ENCODE data around the gene FGF6. TPM values are rescaled to one million over a fixed set of nuclear protein-coding genes. Genes with fewer than 3 reads are reported as not detected.

The FGF6 gene
- polyA plus RNA-seq (2013, experiment 1 of 4): not detected
- not detected for polyA plus RNA-seq (2013, experiment 2 of 4)
- not detected for polyA plus RNA-seq (2013, experiment 3 of 4)
- polyA plus RNA-seq (2013, experiment 4 of 4): not detected

- H3K36me3 ChIP-seq (ENCODE audit: control insufficient read depth, insufficient read depth, low read length): no peaks in the 10 kb centered on the region
- H3K4me1 ChIP-seq (ENCODE audit: control insufficient read depth, insufficient read depth, low read length): peaks cover 52% of the 10 kb centered on the region
- H3K27me3 ChIP-seq (ENCODE audit: control insufficient read depth, insufficient read depth, low read length, poor library complexity, severe bottlenecking): no peaks in the 10 kb centered on the region
- H3K4me3 ChIP-seq (ENCODE audit: insufficient read depth, low read depth, low read length): no peak within 1 kb of the TSS
- no peak within 1 kb of the TSS for H3K27ac ChIP-seq (ENCODE audit: insufficient read depth, low read depth, low read length, poor library complexity, severe bottlenecking)
- WGBS, 2 experiments: 90 to 92% methylated on average over 42 of the region's 42 CpGs
- H3K9me3 ChIP-seq (ENCODE audit: control insufficient read depth, low read length): no peaks in the 10 kb centered on the region
These were observed at the start of gene FGF6 for GRCh38 chr12:4445156-4446101. FGF6 (minus strand) TSS chr12:4445815; CDS start chr12:4445570, 245 bp downstream.

GRCh38 chr12:4490973-4491372 is 45.4 kb upstream of the FGF6 start:
- peaks cover 7% of the 10 kb centered on the region for H3K36me3 ChIP-seq (ENCODE audit: control insufficient read depth, insufficient read depth, low read length)
- H3K27ac ChIP-seq (ENCODE audit: insufficient read depth, low read depth, low read length, poor library complexity, severe bottlenecking): no peak overlapping the region
- H3K4me3 ChIP-seq (ENCODE audit: insufficient read depth, low read depth, low read length): no peak overlapping the region
- no CpG with 5 or more reads among the region's 1 CpG for WGBS, 2 experiments
- H3K4me1 ChIP-seq (ENCODE audit: control insufficient read depth, insufficient read depth, low read length): no peaks in the 10 kb centered on the region
- H3K9me3 ChIP-seq (ENCODE audit: control insufficient read depth, low read length): no peaks in the 10 kb centered on the region
- no peaks in the 10 kb centered on the region for H3K27me3 ChIP-seq (ENCODE audit: control insufficient read depth, insufficient read depth, low read length, poor library complexity, severe bottlenecking)

- Histone ChIP-seq H3K27me3 (ENCODE audit: control insufficient read depth, insufficient read depth, low read length, poor library complexity, severe bottlenecking) (no peaks in the 10 kb centered on the region), H3K9me3 (ENCODE audit: control insufficient read depth, low read length) (no peaks in the 10 kb centered on the region), H3K27ac (ENCODE audit: insufficient read depth, low read depth, low read length, poor library complexity, severe bottlenecking) (no peak overlapping the region), H3K4me1 (ENCODE audit: control insufficient read depth, insufficient read depth, low read length) (no peaks in the 10 kb centered on the region), H3K36me3 (ENCODE audit: control insufficient read depth, insufficient read depth, low read length) (peaks cover 7% of the 10 kb centered on the region), H3K4me3 (ENCODE audit: insufficient read depth, low read depth, low read length) (no peak overlapping the region)
- 80 to 100% methylated on average over 1 of the region's 2 CpGs for WGBS, 2 experiments
These were observed 43.9 kb upstream of the FGF6 start for GRCh38 chr12:4489556-4489955.

GRCh38 chr12:4486980-4487379 is 41.4 kb upstream of the FGF6 start:
- Histone ChIP-seq H3K4me1 (ENCODE audit: control insufficient read depth, insufficient read depth, low read length) (no peaks in the 10 kb centered on the region), H3K27me3 (ENCODE audit: control insufficient read depth, insufficient read depth, low read length, poor library complexity, severe bottlenecking) (no peaks in the 10 kb centered on the region), H3K27ac (ENCODE audit: insufficient read depth, low read depth, low read length, poor library complexity, severe bottlenecking) (no peak overlapping the region), H3K4me3 (ENCODE audit: insufficient read depth, low read depth, low read length) (no peak overlapping the region), H3K36me3 (ENCODE audit: control insufficient read depth, insufficient read depth, low read length) (peaks cover 7% of the 10 kb centered on the region), H3K9me3 (ENCODE audit: control insufficient read depth, low read length) (no peaks in the 10 kb centered on the region)
- 7 to 26% methylated on average over 2 of the region's 2 CpGs for WGBS, 2 experiments

- H3K27ac ChIP-seq (ENCODE audit: insufficient read depth, low read depth, low read length, poor library complexity, severe bottlenecking): no peak overlapping the region
- H3K9me3 ChIP-seq (ENCODE audit: control insufficient read depth, low read length): no peaks in the 10 kb centered on the region
- no peaks in the 10 kb centered on the region for H3K27me3 ChIP-seq (ENCODE audit: control insufficient read depth, insufficient read depth, low read length, poor library complexity, severe bottlenecking)
- H3K4me1 ChIP-seq (ENCODE audit: control insufficient read depth, insufficient read depth, low read length): no peaks in the 10 kb centered on the region
- no peak overlapping the region for H3K4me3 ChIP-seq (ENCODE audit: insufficient read depth, low read depth, low read length)
- 73 to 77% methylated on average over 4 of the region's 4 CpGs for WGBS, 2 experiments
- peaks cover 7% of the 10 kb centered on the region for H3K36me3 ChIP-seq (ENCODE audit: control insufficient read depth, insufficient read depth, low read length)
These were observed 40.6 kb upstream of the FGF6 start for GRCh38 chr12:4486049-4486699.

GRCh38 chr12:4483885-4484823 is 38.5 kb upstream of the FGF6 start:
- H3K9me3 ChIP-seq (ENCODE audit: control insufficient read depth, low read length): no peaks in the 10 kb centered on the region
- no peak overlapping the region for H3K27ac ChIP-seq (ENCODE audit: insufficient read depth, low read depth, low read length, poor library complexity, severe bottlenecking)
- H3K27me3 ChIP-seq (ENCODE audit: control insufficient read depth, insufficient read depth, low read length, poor library complexity, severe bottlenecking): no peaks in the 10 kb centered on the region
- no peak overlapping the region for H3K4me3 ChIP-seq (ENCODE audit: insufficient read depth, low read depth, low read length)
- peaks cover 7% of the 10 kb centered on the region for H3K36me3 ChIP-seq (ENCODE audit: control insufficient read depth, insufficient read depth, low read length)
- WGBS, 2 experiments: 94 to 99% methylated on average over 4 of the region's 4 CpGs
- H3K4me1 ChIP-seq (ENCODE audit: control insufficient read depth, insufficient read depth, low read length): no peaks in the 10 kb centered on the region

- no peak overlapping the region for H3K27ac ChIP-seq (ENCODE audit: insufficient read depth, low read depth, low read length, poor library complexity, severe bottlenecking)
- H3K4me3 ChIP-seq (ENCODE audit: insufficient read depth, low read depth, low read length): no peak overlapping the region
- H3K4me1 ChIP-seq (ENCODE audit: control insufficient read depth, insufficient read depth, low read length): no peaks in the 10 kb centered on the region
- no peaks in the 10 kb centered on the region for H3K27me3 ChIP-seq (ENCODE audit: control insufficient read depth, insufficient read depth, low read length, poor library complexity, severe bottlenecking)
- no peaks in the 10 kb centered on the region for H3K9me3 ChIP-seq (ENCODE audit: control insufficient read depth, low read length)
- 87 to 91% methylated on average over 7 of the region's 7 CpGs for WGBS, 2 experiments
- H3K36me3 ChIP-seq (ENCODE audit: control insufficient read depth, insufficient read depth, low read length): no peaks in the 10 kb centered on the region
These were observed 37.3 kb upstream of the FGF6 start for GRCh38 chr12:4482936-4483335.

- no peak overlapping the region for H3K4me3 ChIP-seq (ENCODE audit: insufficient read depth, low read depth, low read length)
- no peaks in the 10 kb centered on the region for H3K36me3 ChIP-seq (ENCODE audit: control insufficient read depth, insufficient read depth, low read length)
- no peaks in the 10 kb centered on the region for H3K27me3 ChIP-seq (ENCODE audit: control insufficient read depth, insufficient read depth, low read length, poor library complexity, severe bottlenecking)
- H3K27ac ChIP-seq (ENCODE audit: insufficient read depth, low read depth, low read length, poor library complexity, severe bottlenecking): no peak overlapping the region
- H3K4me1 ChIP-seq (ENCODE audit: control insufficient read depth, insufficient read depth, low read length): no peaks in the 10 kb centered on the region
- H3K9me3 ChIP-seq (ENCODE audit: control insufficient read depth, low read length): no peaks in the 10 kb centered on the region
- 96 to 97% methylated on average over 3 of the region's 3 CpGs for WGBS, 2 experiments
These were observed 33.3 kb upstream of the FGF6 start for GRCh38 chr12:4478933-4479332.

GRCh38 chr12:4477129-4477528 is 31.5 kb upstream of the FGF6 start:
- H3K27me3 ChIP-seq (ENCODE audit: control insufficient read depth, insufficient read depth, low read length, poor library complexity, severe bottlenecking): no peaks in the 10 kb centered on the region
- H3K9me3 ChIP-seq (ENCODE audit: control insufficient read depth, low read length): no peaks in the 10 kb centered on the region
- H3K4me3 ChIP-seq (ENCODE audit: insufficient read depth, low read depth, low read length): no peak overlapping the region
- 94 to 95% methylated on average over 2 of the region's 2 CpGs for WGBS, 2 experiments
- no peaks in the 10 kb centered on the region for H3K4me1 ChIP-seq (ENCODE audit: control insufficient read depth, insufficient read depth, low read length)
- no peaks in the 10 kb centered on the region for H3K36me3 ChIP-seq (ENCODE audit: control insufficient read depth, insufficient read depth, low read length)
- H3K27ac ChIP-seq (ENCODE audit: insufficient read depth, low read depth, low read length, poor library complexity, severe bottlenecking): no peak overlapping the region
